Liver (tissue), 9 donors: Measurements from ENCODE around the gene THBD. TPM values are rescaled to one million over a fixed set of nuclear protein-coding genes. Genes with fewer than 3 reads are reported as not detected.

Experiments used
- DNase-seq: peaks from one replicate; pipeline ENCODE4 v3.0.0-alpha.2; 2017; ENCODE audit warnings: low spot score
- H3K27ac ChIP-seq, 2 donors: one replicate each; pipeline ENCODE4 v1.7.0; 2013; ENCODE audit warnings: inconsistent platforms in 2 of 2, low read length in 2 of 2, control low read depth in 1 of 2, low read depth in 1 of 2, mild to moderate bottlenecking in 1 of 2
- H3K27me3 ChIP-seq, 4 donors: one replicate each; pipeline versions ENCODE4 v1.6.1 to v1.7.0; 2013; ENCODE audit warnings: low read length in 3 of 4, inconsistent platforms in 1 of 4, mild to moderate bottlenecking in 1 of 4, moderate library complexity in 1 of 4; ENCODE audit not compliant: control insufficient read depth in 4 of 4, insufficient read depth in 4 of 4
- H3K36me3 ChIP-seq, 4 donors: one replicate each; pipeline versions ENCODE4 v1.6.1 to v1.7.0; 2013; ENCODE audit warnings: low read length in 3 of 4, mild to moderate bottlenecking in 3 of 4, low read depth in 1 of 4, moderate library complexity in 1 of 4; ENCODE audit not compliant: control insufficient read depth in 4 of 4, insufficient read depth in 3 of 4
- H3K4me1 ChIP-seq, 4 donors: one replicate each; pipeline versions ENCODE4 v1.6.1 to v1.7.0; 2013; ENCODE audit warnings: low read length in 3 of 4, mild to moderate bottlenecking in 3 of 4, moderate library complexity in 1 of 4; ENCODE audit not compliant: control insufficient read depth in 4 of 4, insufficient read depth in 4 of 4
- H3K4me3 ChIP-seq, 3 donors: one replicate each; pipeline versions ENCODE4 v1.6.1 to v1.7.0; 2013; ENCODE audit warnings: low read length in 3 of 3, control low read depth in 1 of 3, low read depth in 1 of 3, mild to moderate bottlenecking in 1 of 3
- H3K9ac ChIP-seq, 2 donors: one replicate each; pipeline ENCODE4 v1.7.0; 2013; ENCODE audit warnings: low read length in 2 of 2, mild to moderate bottlenecking in 2 of 2, moderate library complexity in 2 of 2, control low read depth in 1 of 2, low read depth in 1 of 2
- H3K9me3 ChIP-seq, 4 donors: one replicate each; pipeline versions ENCODE4 v1.6.1 to v1.7.0; 2013; ENCODE audit warnings: low read length in 3 of 4; ENCODE audit not compliant: control insufficient read depth in 4 of 4
- ATF3 ChIP-seq: IDR thresholded peaks from 2 replicates; pipeline ENCODE4 v1.6.1; 2016; ENCODE audit warnings: antibody characterized with exemption
- CTCF ChIP-seq: fragments of 150-350 bp; IDR thresholded peaks from 2 replicates; pipeline ENCODE4 v1.5.1; 2017; ENCODE audit warnings: improper control_type of control experiment, low read depth, low read length; ENCODE audit not compliant: missing input control
- EGR1 ChIP-seq, 2 donors: IDR thresholded peaks; 2 replicates each; pipeline ENCODE4 v1.6.1; 2016 to 2018; ENCODE audit warnings: antibody characterized with exemption in 2 of 2, low read depth in 2 of 2
- FOXA1 ChIP-seq: IDR thresholded peaks from 2 replicates; pipeline ENCODE4 v1.6.1; 2016; ENCODE audit warnings: antibody characterized with exemption
- FOXA2 ChIP-seq: IDR thresholded peaks from 2 replicates; pipeline ENCODE4 v1.6.1; 2016; ENCODE audit warnings: antibody characterized with exemption
- GABPA ChIP-seq, 2 donors: IDR thresholded peaks in 1 of 2; conservative IDR thresholded peaks in 1 of 2; 2 replicates each; pipeline ENCODE4 v1.6.1; 2016; ENCODE audit warnings: antibody characterized with exemption in 2 of 2, mild to moderate bottlenecking in 1 of 2, moderate library complexity in 1 of 2
- HNF4A ChIP-seq, 2 donors: conservative IDR thresholded peaks; 2 replicates each; pipeline ENCODE4 v1.6.1; 2016; ENCODE audit warnings: antibody characterized with exemption in 2 of 2, mild to moderate bottlenecking in 2 of 2
- HNF4G ChIP-seq: IDR thresholded peaks from 2 replicates; pipeline ENCODE4 v1.6.1; 2016; ENCODE audit warnings: antibody characterized with exemption
- JUND ChIP-seq, 2 donors: IDR thresholded peaks; 2 replicates each; pipeline ENCODE4 v1.6.1; 2016; ENCODE audit warnings: antibody characterized with exemption in 2 of 2
- MAX ChIP-seq: IDR thresholded peaks from 2 replicates; pipeline ENCODE4 v1.6.1; 2016; ENCODE audit warnings: antibody characterized with exemption
- RAD21 ChIP-seq, 2 donors: IDR thresholded peaks; 2 replicates each; pipeline ENCODE4 v1.6.1; 2016; ENCODE audit warnings: antibody characterized with exemption in 2 of 2, mild to moderate bottlenecking in 2 of 2
- REST ChIP-seq: IDR thresholded peaks from 2 replicates; pipeline ENCODE4 v1.6.1; 2016; ENCODE audit warnings: antibody characterized with exemption, mild to moderate bottlenecking
- RXRA ChIP-seq, 2 donors: IDR thresholded peaks; 2 replicates each; pipeline ENCODE4 v1.6.1; 2017 to 2018; ENCODE audit warnings: antibody characterized with exemption in 2 of 2, mild to moderate bottlenecking in 1 of 2
- SP1 ChIP-seq: IDR thresholded peaks from 2 replicates; pipeline ENCODE4 v1.6.1; 2018; ENCODE audit warnings: antibody characterized with exemption, mild to moderate bottlenecking
- TAF1 ChIP-seq: conservative IDR thresholded peaks from 2 replicates; pipeline ENCODE4 v1.6.1; 2016; ENCODE audit warnings: antibody characterized with exemption, mild to moderate bottlenecking
- YY1 ChIP-seq: IDR thresholded peaks from 2 replicates; pipeline ENCODE4 v1.6.1; 2016; ENCODE audit warnings: antibody characterized with exemption, mild to moderate bottlenecking
- ZBTB33 ChIP-seq: IDR thresholded peaks from 2 replicates; pipeline ENCODE4 v1.6.1; 2016; ENCODE audit warnings: antibody characterized with exemption
- WGBS: extraction: QIAGEN DNeasy Blood & Tissue Kit; methylation state at CpG from one replicate; pipeline ENCODE4 v1.1.7; 2013; 5-methylcytosine and 5-hydroxymethylcytosine counted together
- polyA plus RNA-seq, 2 donors: library from polyadenylated mRNA; stranded (reverse) in 1 of 2; unstranded in 1 of 2; fragments of 200-250 nt in 1 of 2; fragments of >200 nt in 1 of 2; fragmentation: Nextera tagmentation in 1 of 2; extraction: Ambion mirVana in 1 of 2; gene quantifications; one replicate each; pipeline versions ENCODE4 v1.2.1 to v1.2.3, GENCODE V29; 2013 to 2015
- total RNA-seq, 2 donors: library from RNA; depleted of rRNA; stranded (reverse); fragments of >200 nt; gene quantifications; one replicate each; pipeline ENCODE4 v1.2.3, GENCODE V29; 2014
- donor health status: healthy.
- donor health status: healthy.
- donor health status: healthy.
- donor health status: healthy.
- donor health status: healthy.

The THBD gene
- total and polyA plus RNA-seq, 4 donors: 1.4 to 6.6 (median 3.1) TPM

- 39% methylated on average over 1 of the region's 1 CpG for WGBS
- H3K9me3 ChIP-seq: peaks cover 0 to 5% (median 2%) of the 10 kb centered on the region in 4 donors
- H3K4me3 ChIP-seq: no peak overlapping the region
- H3K9ac ChIP-seq: no peak overlapping the region
- peaks cover 0 to 2% (median 0%) of the 10 kb centered on the region in 4 donors for H3K27me3 ChIP-seq
- no peaks in the 10 kb centered on the region for H3K36me3 ChIP-seq
- TF ChIP-seq FOXA1 (no peak), RAD21 (IDR thresholded peaks at IDR 0.05) (no peak), YY1 (no peak), HNF4A (conservative IDR thresholded peaks at IDR 0.05) (no peak), RXRA (IDR thresholded peaks at IDR 0.05) (no peak), FOXA2 (no peak), HNF4G (no peak), ATF3 (no peak), SP1 (no peak), EGR1 (IDR thresholded peaks at IDR 0.05; ENCODE audit: low read depth in 2 of 2) (no peak), JUND (IDR thresholded peaks at IDR 0.05) (no peak), GABPA (IDR thresholded peaks at IDR 0.05 in 1 of 2, conservative IDR thresholded peaks at IDR 0.05 in 1 of 2) (no peak), CTCF (no peak), ZBTB33 (no peak), REST (no peak), TAF1 (no peak), MAX (no peak)
- DNase-seq: no peak
- H3K4me1 ChIP-seq: no peaks in the 10 kb centered on the region
- no peak overlapping the region for H3K27ac ChIP-seq
Measured at GRCh38 chr20:23058240-23058639, 8.8 kb upstream of the THBD start.
